Kidney epithelial cell (primary cell): ENCODE data around the gene PTPRD. TPM values are rescaled to one million over a fixed set of nuclear protein-coding genes. Genes with fewer than 3 reads are reported as not detected.

Experiments used
- DNase-seq: peaks from one replicate; pipeline ENCODE4 v3.0.0-alpha.2; 2010; ENCODE audit warnings: low read depth
- H3K27me3 ChIP-seq: 2 replicates; pipeline ENCODE4 v1.6.0; 2011; ENCODE audit warnings: low read length; ENCODE audit not compliant: control insufficient read depth, insufficient read depth
- H3K36me3 ChIP-seq: 2 replicates; pipeline ENCODE4 v1.5.1; 2011; ENCODE audit warnings: low read length; ENCODE audit not compliant: control insufficient read depth, insufficient read depth
- H3K4me3 ChIP-seq: 2 replicates; pipeline ENCODE4 v1.5.1; 2011; ENCODE audit warnings: low read depth, mild to moderate bottlenecking, control low read depth, low read length
- CTCF ChIP-seq: IDR thresholded peaks from 2 replicates; pipeline ENCODE4 v1.5.1; 2011; ENCODE audit warnings: mild to moderate bottlenecking, moderate library complexity, low read length, control low read depth, inconsistent platforms; ENCODE audit not compliant: insufficient read depth, poor library complexity, severe bottlenecking
- total RNA-seq: library from RNA; depleted of rRNA; stranded (reverse); fragments of >200 nt; gene quantifications from 2 replicates; pipeline ENCODE4 v1.2.3, GENCODE V29; 2015

Gene PTPRD
- total RNA-seq, 1 donor from 2014 or later: 18.8 TPM

GRCh38 chr9:9625248-9625647 is 987.6 kb downstream of the PTPRD start:
- no peaks in the 10 kb centered on the region for H3K36me3 ChIP-seq
- DNase-seq: no peak
- no peak for TF ChIP-seq CTCF
- H3K4me3 ChIP-seq: no peak overlapping the region
- no peaks in the 10 kb centered on the region for H3K27me3 ChIP-seq

GRCh38 chr9:9623506-9623905 is 989.3 kb downstream of the PTPRD start:
- Histone ChIP-seq H3K4me3 (no peak overlapping the region), H3K36me3 (no peaks in the 10 kb centered on the region), H3K27me3 (no peaks in the 10 kb centered on the region)
- no peak for TF ChIP-seq CTCF
- DNase-seq: no peak

- H3K36me3 ChIP-seq: no peaks in the 10 kb centered on the region
- no peak overlapping the region for H3K4me3 ChIP-seq
- no peak for DNase-seq
- no peak for TF ChIP-seq CTCF
- no peaks in the 10 kb centered on the region for H3K27me3 ChIP-seq
Measured at GRCh38 chr9:9621355-9621940, 991.4 kb downstream of the PTPRD start.

- no peak for DNase-seq
Measured at GRCh38 chr9:9620736-9621135, 992.1 kb downstream of the PTPRD start.

GRCh38 chr9:9615086-9615485 is 997.7 kb downstream of the PTPRD start:
- Histone ChIP-seq H3K27me3 (no peaks in the 10 kb centered on the region), H3K4me3 (no peak overlapping the region), H3K36me3 (no peaks in the 10 kb centered on the region)
- no peak for TF ChIP-seq CTCF
- DNase-seq: no peak

More at GRCh38 chr9:9620736-9621135, 992.1 kb downstream of the PTPRD start:
- no peak for TF ChIP-seq CTCF
- no peak overlapping the region for H3K4me3 ChIP-seq
- no peaks in the 10 kb centered on the region for H3K27me3 ChIP-seq
- H3K36me3 ChIP-seq: no peaks in the 10 kb centered on the region

GRCh38 chr9:9614607-9615006 is 998.2 kb downstream of the PTPRD start:
- no peak for DNase-seq

More at GRCh38 chr9:9614607-9615006, 998.2 kb downstream of the PTPRD start:
- no peak for TF ChIP-seq CTCF
- H3K27me3 ChIP-seq: no peaks in the 10 kb centered on the region
- H3K36me3 ChIP-seq: no peaks in the 10 kb centered on the region
- no peak overlapping the region for H3K4me3 ChIP-seq
